ENCODE measurements around the gene DRD1.
"Not testable (repeated sequence)": the region's sequence is repeated elsewhere in the genome, so short reads cannot be mapped to it uniquely, and the experiment has no call there.

DRD1 gene

GRCh38 chr5:175467983-175468690, 24.2 kb upstream of the DRD1 start:
- DNase-seq (ENCODE audit: low read depth in 2 of 2), result no peak

GRCh38 chr5:175466700-175467318, 22.8 kb upstream of the DRD1 start:
- DNase-seq (ENCODE audit: low read depth in 2 of 2), result no peak

- DNase-seq (ENCODE audit: low read depth in 2 of 2), result no peak
These were observed 21.3 kb upstream of the DRD1 start for GRCh38 chr5:175465282-175465681.

GRCh38 chr5:175464942-175465233, 20.9 kb upstream of the DRD1 start:
- DNase-seq (ENCODE audit: low read depth in 2 of 2), result no peak

GRCh38 chr5:175464074-175464941, 20.3 kb upstream of the DRD1 start:
- peak; percentile 54 to 68 for DNase-seq (ENCODE audit: low read depth in 2 of 2)

- DNase-seq (ENCODE audit: low read depth in 2 of 2), result no peak
These were observed 19.7 kb upstream of the DRD1 start for GRCh38 chr5:175463641-175464040.

GRCh38 chr5:175461370-175461769, 17.4 kb upstream of the DRD1 start:
- no peak for DNase-seq (ENCODE audit: low read depth in 2 of 2)

GRCh38 chr5:175460552-175460951, 16.6 kb upstream of the DRD1 start:
- DNase-seq (ENCODE audit: low read depth in 2 of 2), result no peak

GRCh38 chr5:175460126-175460525, 16.1 kb upstream of the DRD1 start:
- no peak for DNase-seq (ENCODE audit: low read depth in 2 of 2)

- no peak for DNase-seq (ENCODE audit: low read depth in 2 of 2)
These were observed 13.5 kb upstream of the DRD1 start for GRCh38 chr5:175457466-175457865.

- no peak for DNase-seq (ENCODE audit: low read depth in 2 of 2)
These were observed 12.2 kb upstream of the DRD1 start for GRCh38 chr5:175456105-175456742.

- not testable (repeated sequence) for DNase-seq (ENCODE audit: low read depth in 2 of 2)
These were observed 10.4 kb upstream of the DRD1 start for GRCh38 chr5:175454338-175454737.

- DNase-seq (ENCODE audit: low read depth in 2 of 2), result no peak
These were observed 8.2 kb upstream of the DRD1 start for GRCh38 chr5:175452166-175452565.

- DNase-seq (ENCODE audit: low read depth in 2 of 2), result no peak
These were observed 4.3 kb upstream of the DRD1 start for GRCh38 chr5:175448276-175448675.

GRCh38 chr5:175447571-175447970, 3.6 kb upstream of the DRD1 start:
- DNase-seq (ENCODE audit: low read depth in 2 of 2), result no peak

GRCh38 chr5:175446378-175446777, 2.4 kb upstream of the DRD1 start:
- DNase-seq (ENCODE audit: low read depth in 2 of 2), result not testable (repeated sequence)

- DNase-seq (ENCODE audit: low read depth in 2 of 2), result no peak
These were observed 999 bp upstream of the DRD1 start for GRCh38 chr5:175444905-175445456.

- no peak for DNase-seq (ENCODE audit: low read depth in 2 of 2)
These were observed 395 bp downstream of the DRD1 start for GRCh38 chr5:175443514-175444059.

- no peak for DNase-seq (ENCODE audit: low read depth in 2 of 2)
These were observed 5.6 kb downstream of the DRD1 start for GRCh38 chr5:175438234-175438857.

- no peak for DNase-seq (ENCODE audit: low read depth in 2 of 2)
These were observed 7.6 kb downstream of the DRD1 start for GRCh38 chr5:175436359-175436758.

GRCh38 chr5:175434800-175435199, 9.2 kb downstream of the DRD1 start:
- no peak for DNase-seq (ENCODE audit: low read depth in 2 of 2)
